Stimulated activated CD4-positive, alpha-beta T cell treated with anti-CD3 and anti-CD28 coated beads, Interleukin-12 subunit alpha, Interleukin-12 subunit beta, amount 100 ng/mL, for 48 hours (primary cell): ENCODE results near the gene PSPN.
"Not testable (repeated sequence)": the region's sequence is repeated elsewhere in the genome, so short reads cannot be mapped to it uniquely, and the experiment has no call there.

Experiments
- DNase-seq, 3 donors: peaks; one replicate each; pipeline ENCODE4 v3.0.0-alpha.2; 2020; ENCODE audit warnings: low read depth in 2 of 3, low spot score in 1 of 3

Gene PSPN

GRCh38 chr19:6373813-6374108 is 2.0 kb downstream of the PSPN start:
- DNase-seq: no peak

GRCh38 chr19:6373096-6373812 is 2.5 kb downstream of the PSPN start:
- DNase-seq: peak; percentile 99 to 100 (median 99)

- DNase-seq: peak; percentile 92 to 95 (median 93)
Measured at GRCh38 chr19:6372594-6373095, 3.1 kb downstream of the PSPN start, which contains the start of gene ALKBH7. Gene ALKBH7, plus strand, starts transcription at chr19:6372794. Its CDS starts 27 bp downstream, at chr19:6372821.

GRCh38 chr19:6364353-6364752 is 11.4 kb downstream of the PSPN start:
- DNase-seq: no peak

GRCh38 chr19:6362351-6362801 is 13.4 kb downstream of the PSPN start:
- DNase-seq: peak in 1 of 3 donors; percentile 14

- DNase-seq: no peak
Measured at GRCh38 chr19:6362027-6362350, 13.7 kb downstream of the PSPN start.

- not testable (repeated sequence) for DNase-seq
Measured at GRCh38 chr19:6360857-6361216, 14.9 kb downstream of the PSPN start.

- not testable (repeated sequence) for DNase-seq
Measured at GRCh38 chr19:6360445-6360844, 15.3 kb downstream of the PSPN start.

- DNase-seq: no peak
Measured at GRCh38 chr19:6359568-6360341, 16.0 kb downstream of the PSPN start.

- DNase-seq: no peak
Measured at GRCh38 chr19:6358003-6358402, 17.7 kb downstream of the PSPN start.

GRCh38 chr19:6357174-6357573 is 18.6 kb downstream of the PSPN start:
- no peak for DNase-seq

GRCh38 chr19:6355321-6356040 is 20.3 kb downstream of the PSPN start:
- not testable (repeated sequence) for DNase-seq

GRCh38 chr19:6354098-6354674 is 21.5 kb downstream of the PSPN start:
- DNase-seq: no peak

GRCh38 chr19:6352381-6353165 is 23.2 kb downstream of the PSPN start:
- DNase-seq: no peak

- no peak for DNase-seq
Measured at GRCh38 chr19:6350688-6351087, 25.0 kb downstream of the PSPN start.

- not testable (repeated sequence) for DNase-seq
Measured at GRCh38 chr19:6349271-6349670, 26.5 kb downstream of the PSPN start.

GRCh38 chr19:6343462-6343861 is 32.3 kb downstream of the PSPN start:
- DNase-seq: no peak

GRCh38 chr19:6340493-6341201 is 35.1 kb downstream of the PSPN start:
- no peak for DNase-seq

- DNase-seq: no peak
Measured at GRCh38 chr19:6334490-6335285, 41.0 kb downstream of the PSPN start.
